RWPE1 (cell line): ENCODE data around the gene NKG7.
"Not testable (repeated sequence)": the region's sequence is repeated elsewhere in the genome, so short reads cannot be mapped to it uniquely, and the experiment has no call there.

Source experiments
- CTCF ChIA-PET: fragments of 350-600 bp; sonication (Branson Sonifier 250); formaldehyde crosslinking; extraction: SDS; loops from one replicate; lab custom pipeline; 2021; lab: Yijun Ruan, JAX
- POLR2A ChIA-PET: fragments of 400-600 bp; formaldehyde crosslinking; extraction: SDS; loops from one replicate; lab custom pipeline; 2020; ENCODE audit warnings: antibody characterized with exemption; ENCODE audit not compliant: low non-redundant PET; lab: Yijun Ruan, JAX
- DNase-seq: peaks from one replicate; pipeline ENCODE4 v3.0.0; 2012; ENCODE audit warnings: low spot score
- H3K27ac ChIP-seq: fragments of 450-650 bp; 2 replicates; pipeline ENCODE4 v1.5.1; 2017
- CTCF ChIP-seq: fragments of 450-650 bp; conservative IDR thresholded peaks from 2 replicates; pipeline ENCODE4 v1.5.1; 2017; ENCODE audit warnings: low read depth, mild to moderate bottlenecking

The NKG7 gene

GRCh38 chr19:51372649-51373504 is at the start of gene NKG7:
Gene NKG7, minus strand, starts transcription at chr19:51372654. Its CDS starts 119 bp downstream, at chr19:51372535.
- DNase-seq = no peak
- POLR2A ChIA-PET = no interaction called here
- CTCF ChIA-PET = no interaction called here
- TF ChIP-seq CTCF = no peak
- H3K27ac ChIP-seq = no peak within 1 kb of the TSS

GRCh38 chr19:51422053-51422448 is 49.6 kb upstream of the NKG7 start:
- peak; percentile 77 for DNase-seq
- TF ChIP-seq CTCF = peak; percentile 92
- ChIA-PET POLR2A (no interaction called here), CTCF (interaction anchor here (0.5 to 1.3 kb wide), 15 partner anchors 19 to 829 kb away, joined by 3 to 6 read pairs (median 4); no protein-coding TSS in a partner anchor)
- no peak overlapping the region for H3K27ac ChIP-seq

- no peak overlapping the region for H3K27ac ChIP-seq
- no peak for DNase-seq
- POLR2A ChIA-PET = no interaction called here
- no peak for TF ChIP-seq CTCF
- CTCF ChIA-PET = interaction anchor here (0.5 to 1.5 kb wide), 17 partner anchors 18 to 828 kb away, joined by 3 to 6 read pairs (median 4); no protein-coding TSS in a partner anchor
These were observed 49.0 kb upstream of the NKG7 start for GRCh38 chr19:51421229-51422052.

- CTCF ChIA-PET = interaction anchor here (0.6 to 1.5 kb wide), 4 partner anchors 21 to 332 kb away, joined by 3 to 6 read pairs (median 4); no protein-coding TSS in a partner anchor
- DNase-seq, POLR2A ChIA-PET, H3K27ac ChIP-seq: not testable (repeated sequence)
These were observed 48.1 kb upstream of the NKG7 start for GRCh38 chr19:51420511-51420910.

- CTCF ChIA-PET = interaction anchor here (0.8 to 1.7 kb wide), 2 partner anchors 54 to 238 kb away, joined by 3 to 5 read pairs; no protein-coding TSS in a partner anchor
- POLR2A ChIA-PET = no interaction called here
- no peak for TF ChIP-seq CTCF
These were observed 46.3 kb upstream of the NKG7 start for GRCh38 chr19:51418707-51419106.

GRCh38 chr19:51417810-51418157 is 45.3 kb upstream of the NKG7 start:
- ChIA-PET POLR2A (no interaction called here), CTCF (interaction anchor here (0.7 to 1.7 kb wide), 2 partner anchors 24 to 55 kb away, joined by 3 to 5 read pairs; no protein-coding TSS in a partner anchor)
- H3K27ac ChIP-seq = no peak overlapping the region
- DNase-seq = no peak
- TF ChIP-seq CTCF = no peak

More at GRCh38 chr19:51418707-51419106, 46.3 kb upstream of the NKG7 start:
- no peak for DNase-seq
- no peak overlapping the region for H3K27ac ChIP-seq
